ENCODE data around the gene RGS16. TPM values are rescaled to one million over a fixed set of nuclear protein-coding genes. Genes with fewer than 3 reads are reported as not detected.

The RGS16 gene
- 1 to 10 TPM; 1.1 to 2.2 (median 1.3) TPM for total RNA-seq

- Histone ChIP-seq H3K36me3 (peaks cover 0 to 11% (median 0%) of the 10 kb centered on the region in 3 donors), H3K27me3 (no peaks in the 10 kb centered on the region), H3K4me3 (peak within 1 kb of the TSS; percentile 27 to 73 (median 48)), H3K9me3 (no peaks in the 10 kb centered on the region), H3K4me1 (peaks cover 4 to 42% (median 17%) of the 10 kb centered on the region in 3 donors), H3K27ac (peak within 1 kb of the TSS; percentile 2 to 74 (median 60))
- peak; percentile 77 for DNase-seq
- TF ChIP-seq CTCF (IDR thresholded peaks at IDR 0.05) = peak in 2 of 6 experiments; percentile 4 to 9
- peak in 2 of 4 donors; percentile 52 to 86 for TF ChIP-seq POLR2A (IDR thresholded peaks at IDR 0.05)
- 7 to 58% methylated on average over 2 to 20 of the region's 44 CpGs for WGBS, 2 donors
- intact Hi-C loops (cut with DNase I) = no loop called here
Measured at GRCh38 chr1:182604175-182605164, at the start of gene RGS16. Gene RGS16, minus strand, starts transcription at chr1:182604389. Its CDS starts 130 bp downstream, at chr1:182604259.

- no peak for DNase-seq
- Histone ChIP-seq H3K27me3 (no peaks in the 10 kb centered on the region), H3K4me1 (no peaks in the 10 kb centered on the region), H3K27ac (no peak overlapping the region), H3K9me3 (no peaks in the 10 kb centered on the region), H3K36me3 (no peaks in the 10 kb centered on the region), H3K4me3 (no peak overlapping the region)
- intact Hi-C loops (cut with DNase I) = no loop called here
- 86 to 93% methylated on average over 2 of the region's 2 CpGs for WGBS, 2 donors
- no peak for TF ChIP-seq CTCF (IDR thresholded peaks at IDR 0.05)
- TF ChIP-seq POLR2A (IDR thresholded peaks at IDR 0.05) = no peak
Measured at GRCh38 chr1:182653986-182654385, 49.8 kb upstream of the RGS16 start.

- Histone ChIP-seq H3K4me1 (no peaks in the 10 kb centered on the region), H3K27me3 (no peaks in the 10 kb centered on the region), H3K36me3 (no peaks in the 10 kb centered on the region), H3K4me3 (no peak overlapping the region), H3K9me3 (no peaks in the 10 kb centered on the region), H3K27ac (no peak overlapping the region)
- intact Hi-C loops (cut with DNase I) = no loop called here
- TF ChIP-seq CTCF (IDR thresholded peaks at IDR 0.05) (no peak), POLR2A (IDR thresholded peaks at IDR 0.05) (no peak)
- 58 to 75% methylated on average over 3 of the region's 3 CpGs for WGBS, 2 donors
- DNase-seq = no peak
Measured at GRCh38 chr1:182652933-182653332, 48.7 kb upstream of the RGS16 start.

- no peaks in the 10 kb centered on the region for H3K9me3 ChIP-seq
- 59 to 63% methylated on average over 3 of the region's 3 CpGs for WGBS, 2 donors
- H3K4me1 ChIP-seq = no peaks in the 10 kb centered on the region
- no peaks in the 10 kb centered on the region for H3K36me3 ChIP-seq
- TF ChIP-seq POLR2A (IDR thresholded peaks at IDR 0.05) = no peak
- intact Hi-C loops (cut with DNase I) = no loop called here
- no peak overlapping the region for H3K4me3 ChIP-seq
- H3K27ac ChIP-seq = no peak overlapping the region
- DNase-seq = no peak
- H3K27me3 ChIP-seq = no peaks in the 10 kb centered on the region
Measured at GRCh38 chr1:182651339-182651724, 47.1 kb upstream of the RGS16 start.

- Histone ChIP-seq H3K9me3 (no peaks in the 10 kb centered on the region), H3K36me3 (no peaks in the 10 kb centered on the region), H3K27ac (no peak overlapping the region), H3K4me1 (no peaks in the 10 kb centered on the region), H3K27me3 (no peaks in the 10 kb centered on the region), H3K4me3 (no peak overlapping the region)
- WGBS, 2 donors = 74 to 75% methylated on average over 6 of the region's 6 CpGs
- intact Hi-C loops (cut with DNase I) = no loop called here
- no peak for DNase-seq
- no peak for TF ChIP-seq CTCF (IDR thresholded peaks at IDR 0.05)
- TF ChIP-seq POLR2A (IDR thresholded peaks at IDR 0.05) = no peak
Measured at GRCh38 chr1:182650678-182651338, 46.6 kb upstream of the RGS16 start.
